Ascending aorta (tissue), 2 donors: Measurements from ENCODE around the gene GAL3ST3. TPM values are rescaled to one million over a fixed set of nuclear protein-coding genes. Genes with fewer than 3 reads are reported as not detected.

Experiments used
- DNase-seq, 2 donors: peaks; one replicate each; pipeline ENCODE4 v3.0.0-alpha.2; 2019; ENCODE audit warnings: low spot score in 2 of 2
- H3K27ac ChIP-seq, 2 donors: fragments of 200-600 bp; sonication (generic); one replicate each; pipeline ENCODE4 v1.5.1; 2016 to 2017; ENCODE audit warnings: mild to moderate bottlenecking in 1 of 2
- H3K27me3 ChIP-seq: fragments of 200-600 bp; sonication (generic); one replicate; pipeline ENCODE4 v1.5.1; 2017
- H3K36me3 ChIP-seq, 2 donors: fragments of 200-600 bp; sonication (generic); one replicate each; pipeline ENCODE4 v1.5.1; 2016
- H3K4me1 ChIP-seq, 2 donors: fragments of 200-600 bp; sonication (generic); one replicate each; pipeline ENCODE4 v1.5.1; 2016 to 2017; ENCODE audit warnings: mild to moderate bottlenecking in 1 of 2
- H3K4me3 ChIP-seq, 2 donors: fragments of 200-600 bp; sonication (generic); one replicate each; pipeline ENCODE4 v1.5.1; 2016 to 2017; ENCODE audit warnings: mild to moderate bottlenecking in 1 of 2
- H3K9me3 ChIP-seq, 2 donors: fragments of 200-600 bp; sonication (generic); one replicate each; pipeline ENCODE4 v1.5.1; 2016
- intact Hi-C: fragments of 100-400 bp; cut with DNase I; formaldehyde crosslinking; loops from one replicate; pipeline ENCODE4 v1.15.1; 2023
- total RNA-seq: library from RNA; depleted of rRNA; stranded (reverse); fragments of >200 nt; gene quantifications from one replicate; pipeline ENCODE4 v1.1.0, GENCODE V29; 2016
- TF ChIP-seq, protein P1 (sequence below), 3 experiments: fragments of 200-600 bp in 2 of 3; fragments of 450-650 bp in 1 of 3; sonication (generic) in 2 of 3; IDR thresholded peaks; one replicate each; pipeline ENCODE4 v1.5.1; 2016 to 2019; ENCODE audit warnings: antibody characterized with exemption in 3 of 3, mild to moderate bottlenecking in 1 of 3, moderate library complexity in 1 of 3

Gene GAL3ST3
- total RNA-seq, 1 donor from 2014 or later = not detected

DNA sequence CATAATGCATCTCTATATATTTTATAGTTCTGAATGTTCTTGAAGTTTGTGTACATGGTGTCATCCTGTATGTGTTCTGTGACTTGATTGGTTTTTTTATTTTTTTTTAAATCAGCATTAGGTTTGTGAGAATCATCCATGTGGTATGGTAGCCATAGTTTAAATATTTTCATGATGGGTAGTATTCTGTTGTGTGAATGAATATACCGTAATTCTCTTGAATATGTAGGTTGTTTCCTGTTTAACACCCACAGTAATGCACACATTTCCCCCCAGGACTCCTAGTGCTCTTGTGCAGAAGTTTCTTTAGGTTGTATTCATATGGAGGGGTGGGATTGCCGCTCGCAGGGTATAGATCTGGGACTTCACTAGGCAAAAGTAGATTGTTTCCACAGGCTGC lies 23.1 kb upstream of the GAL3ST3 start:
- no peaks in the 10 kb centered on the region for H3K9me3 ChIP-seq
- H3K27me3 ChIP-seq = no peaks in the 10 kb centered on the region
- TF ChIP-seq, protein P1, sequence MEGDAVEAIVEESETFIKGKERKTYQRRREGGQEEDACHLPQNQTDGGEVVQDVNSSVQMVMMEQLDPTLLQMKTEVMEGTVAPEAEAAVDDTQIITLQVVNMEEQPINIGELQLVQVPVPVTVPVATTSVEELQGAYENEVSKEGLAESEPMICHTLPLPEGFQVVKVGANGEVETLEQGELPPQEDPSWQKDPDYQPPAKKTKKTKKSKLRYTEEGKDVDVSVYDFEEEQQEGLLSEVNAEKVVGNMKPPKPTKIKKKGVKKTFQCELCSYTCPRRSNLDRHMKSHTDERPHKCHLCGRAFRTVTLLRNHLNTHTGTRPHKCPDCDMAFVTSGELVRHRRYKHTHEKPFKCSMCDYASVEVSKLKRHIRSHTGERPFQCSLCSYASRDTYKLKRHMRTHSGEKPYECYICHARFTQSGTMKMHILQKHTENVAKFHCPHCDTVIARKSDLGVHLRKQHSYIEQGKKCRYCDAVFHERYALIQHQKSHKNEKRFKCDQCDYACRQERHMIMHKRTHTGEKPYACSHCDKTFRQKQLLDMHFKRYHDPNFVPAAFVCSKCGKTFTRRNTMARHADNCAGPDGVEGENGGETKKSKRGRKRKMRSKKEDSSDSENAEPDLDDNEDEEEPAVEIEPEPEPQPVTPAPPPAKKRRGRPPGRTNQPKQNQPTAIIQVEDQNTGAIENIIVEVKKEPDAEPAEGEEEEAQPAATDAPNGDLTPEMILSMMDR (IDR thresholded peaks at IDR 0.05) = no peak
- H3K4me1 ChIP-seq = peaks cover 4 to 31% of the 10 kb centered on the region in 2 donors
- H3K27ac ChIP-seq = peak overlapping the region in 1 of 2 donors; percentile 77
- intact Hi-C loops = loop anchor here (5.0 kb wide), 1 partner anchor 195 kb away; the partner anchor contains the start of gene RAB1B
- H3K36me3 ChIP-seq = peaks cover 12 to 16% of the 10 kb centered on the region in 2 donors
- peak overlapping the region in 1 of 2 donors; percentile 91 for H3K4me3 ChIP-seq
- DNase-seq = no peak

DNA sequence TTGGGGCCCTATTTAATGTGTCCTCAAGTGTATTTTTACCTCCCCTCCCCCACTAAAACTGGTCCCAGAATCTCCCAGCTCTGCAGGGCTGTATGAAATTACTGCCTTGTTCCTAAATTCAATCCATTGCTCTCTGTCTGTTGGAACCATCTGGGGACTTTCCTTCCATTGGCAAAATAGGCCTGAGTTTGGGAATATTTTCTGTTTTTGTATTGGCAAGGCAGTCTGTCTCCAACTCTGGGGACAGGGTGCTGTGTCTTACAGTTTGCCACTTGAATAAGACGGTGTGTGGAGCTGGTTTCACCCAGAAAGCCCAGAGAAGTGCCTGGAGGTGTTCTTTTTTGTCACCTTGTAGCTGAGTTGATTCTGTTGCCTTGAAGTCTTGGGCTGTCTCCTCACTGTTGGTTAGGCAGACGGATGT lies 22.4 kb upstream of the GAL3ST3 start:
- Histone ChIP-seq H3K4me3 (peak overlapping the region; percentile 91 to 97), H3K36me3 (peaks cover 19 to 22% of the 10 kb centered on the region in 2 donors), H3K27ac (peak overlapping the region; percentile 77 to 97), H3K27me3 (no peaks in the 10 kb centered on the region), H3K9me3 (no peaks in the 10 kb centered on the region), H3K4me1 (peaks cover 4 to 24% of the 10 kb centered on the region in 2 donors)
- intact Hi-C loops = loop anchor here (2.0 to 5.0 kb wide), 2 partner anchors 65 to 196 kb away; partner anchors contain the start of gene RAB1B
- TF ChIP-seq, protein P1 (IDR thresholded peaks at IDR 0.05) = no peak
- no peak for DNase-seq

DNA sequence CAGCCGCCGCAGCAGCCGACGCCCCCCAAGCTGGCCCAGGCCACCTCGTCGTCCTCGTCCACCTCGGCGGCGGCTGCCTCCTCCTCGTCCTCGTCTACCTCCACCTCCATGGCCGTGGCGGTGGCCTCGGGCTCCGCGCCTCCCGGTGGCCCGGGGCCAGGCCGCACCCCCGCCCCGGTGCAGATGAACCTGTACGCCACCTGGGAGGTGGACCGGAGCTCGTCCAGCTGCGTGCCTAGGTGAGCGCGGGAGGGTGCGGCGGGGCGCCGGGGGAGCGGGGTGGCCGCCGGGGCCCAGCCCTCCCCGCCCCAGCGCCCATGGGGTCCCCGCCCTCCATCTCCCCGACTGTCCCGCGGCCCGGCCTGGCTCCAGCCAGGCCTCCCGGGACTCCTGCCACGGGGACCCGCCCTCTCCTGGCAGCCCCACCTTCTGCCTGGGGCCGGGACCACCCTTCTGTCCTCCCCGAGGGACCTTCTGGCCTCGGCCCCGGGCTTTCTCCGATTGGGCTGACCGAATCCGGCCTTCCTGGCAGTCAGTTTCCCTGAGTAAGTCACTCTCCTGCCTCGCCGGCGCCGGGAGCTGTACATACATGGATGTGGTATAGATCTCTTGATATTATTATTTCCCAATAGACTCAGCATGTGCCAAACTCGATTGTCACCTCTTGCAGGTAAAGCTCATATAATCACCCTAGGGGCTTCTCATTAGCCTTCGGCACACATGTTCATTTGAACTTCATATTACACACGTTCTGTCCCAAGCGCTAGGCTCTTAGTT lies 21.8 kb upstream of the GAL3ST3 start:
- H3K4me3 ChIP-seq = peak overlapping the region; percentile 91 to 97
- intact Hi-C loops = loop anchor here (2.0 to 5.0 kb wide), 2 partner anchors 66 to 197 kb away; partner anchors contain the start of gene RAB1B
- peak overlapping the region; percentile 77 to 97 for H3K27ac ChIP-seq
- no peaks in the 10 kb centered on the region for H3K9me3 ChIP-seq
- H3K27me3 ChIP-seq = no peaks in the 10 kb centered on the region
- peak in 1 of 2 donors; percentile 86 for DNase-seq
- peaks cover 4 to 22% of the 10 kb centered on the region in 2 donors for H3K4me1 ChIP-seq
- TF ChIP-seq, protein P1 (IDR thresholded peaks at IDR 0.05) = no peak
- peaks cover 23 to 27% of the 10 kb centered on the region in 2 donors for H3K36me3 ChIP-seq

DNA sequence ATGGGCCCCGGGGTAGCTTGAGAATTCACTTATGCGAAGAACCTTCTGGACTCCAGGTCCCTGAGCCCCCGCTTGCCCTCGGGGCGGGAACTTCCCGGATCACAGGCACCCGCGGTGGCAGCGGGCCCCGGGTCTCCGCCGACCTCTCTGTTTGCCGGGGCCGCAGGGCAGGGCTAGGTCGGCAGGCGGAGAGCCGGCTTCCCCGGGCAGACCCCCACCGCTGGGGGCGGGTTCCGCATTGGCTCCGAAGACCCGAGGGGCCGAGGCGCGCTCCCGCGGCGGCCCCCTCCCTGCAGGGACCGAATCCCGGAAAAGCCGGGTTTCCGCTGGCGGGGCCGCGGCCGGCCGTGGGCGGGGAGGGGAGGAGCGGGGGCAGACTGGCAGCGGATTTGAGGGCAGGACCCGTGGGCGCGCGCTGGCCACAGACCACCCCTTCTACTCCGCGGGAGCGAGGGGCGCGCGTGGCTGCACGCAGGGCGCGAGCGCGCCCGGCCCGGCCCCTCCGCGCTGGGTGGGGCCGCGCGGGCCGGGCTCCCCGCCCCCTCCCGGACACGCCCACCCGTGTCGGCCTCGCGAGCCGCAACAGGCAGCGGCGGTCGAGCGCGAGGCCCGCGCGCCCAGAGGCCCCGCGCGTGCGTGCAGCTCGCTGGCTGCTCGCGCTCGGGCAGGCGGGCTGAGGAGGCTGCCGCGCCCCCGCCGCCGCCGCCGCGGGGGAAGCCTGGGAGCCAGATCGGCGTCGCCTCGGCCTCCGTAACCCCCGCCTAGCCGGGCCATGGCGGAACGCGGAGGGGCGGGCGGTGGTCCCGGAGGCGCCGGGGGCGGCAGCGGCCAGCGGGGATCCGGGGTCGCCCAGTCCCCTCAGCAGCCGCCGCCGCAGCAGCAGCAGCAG lies 21.0 kb upstream of the GAL3ST3 start, which contains the start of gene PACS1:
Gene PACS1 (plus strand): TSS at position 558 of the 889 bp plus-strand sequence. CDS start 215 bp downstream, at position 773.
- no peaks in the 10 kb centered on the region for H3K9me3 ChIP-seq
- no peaks in the 10 kb centered on the region for H3K27me3 ChIP-seq
- peaks cover 4 to 22% of the 10 kb centered on the region in 2 donors for H3K4me1 ChIP-seq
- DNase-seq = peak in 1 of 2 donors; percentile 87
- intact Hi-C loops = loop anchor here (2.0 to 5.0 kb wide), 3 partner anchors 67 to 197 kb away; partner anchors contain the start of genes FIBP and RAB1B
- H3K4me3 ChIP-seq = peak within 1 kb of the TSS; percentile 91 to 97
- TF ChIP-seq, protein P1 (IDR thresholded peaks at IDR 0.05) = peak in 1 of 3 experiments; percentile 51
- H3K27ac ChIP-seq = peak within 1 kb of the TSS; percentile 97
- peaks cover 31% of the 10 kb centered on the region in 2 donors for H3K36me3 ChIP-seq
